ENCODE measurements around the gene NKAIN2.
"Not testable (repeated sequence)": the region's sequence is repeated elsewhere in the genome, so short reads cannot be mapped to it uniquely, and the experiment has no call there.

NKAIN2 gene

DNA sequence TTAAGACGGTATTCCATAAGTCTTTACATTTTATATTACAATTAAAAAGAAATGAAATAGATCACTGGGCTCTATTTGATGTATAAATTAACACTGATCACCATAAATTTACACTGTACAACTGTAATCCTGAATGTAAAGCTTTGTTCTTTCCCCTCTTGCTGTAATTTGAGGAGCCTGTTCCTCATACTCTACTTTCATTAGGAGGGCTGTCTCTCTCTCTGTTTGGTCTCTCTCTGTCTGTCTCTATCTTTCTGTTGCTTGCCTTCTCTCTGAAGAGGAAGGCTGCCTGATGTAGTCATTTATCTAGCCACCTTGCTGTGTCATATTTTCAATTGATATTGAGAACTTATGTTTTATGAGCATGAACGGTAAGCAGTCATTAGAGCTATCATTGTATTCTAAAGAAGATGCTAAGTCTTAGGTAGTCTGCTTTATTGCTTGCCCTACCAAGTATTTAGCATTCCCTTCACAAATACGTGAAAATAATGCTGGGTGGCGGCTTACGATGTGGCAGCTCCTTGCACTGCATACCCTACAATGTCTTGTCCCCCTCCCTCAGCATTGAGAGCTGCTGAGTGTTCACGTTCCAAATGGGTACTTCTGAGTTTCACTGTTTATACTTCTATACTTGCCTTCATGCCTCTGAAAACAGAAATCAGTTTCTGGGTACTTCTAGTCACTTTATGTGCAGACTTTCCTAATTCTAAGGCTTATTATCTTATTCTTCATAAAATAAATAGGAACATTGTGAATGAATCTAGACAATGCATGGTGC lies 205.5 kb downstream of the NKAIN2 start:
- H3K4me3 ChIP-seq (ENCODE audit: low read depth, low read length) = no peak overlapping the region
- TF ChIP-seq, protein P1, sequence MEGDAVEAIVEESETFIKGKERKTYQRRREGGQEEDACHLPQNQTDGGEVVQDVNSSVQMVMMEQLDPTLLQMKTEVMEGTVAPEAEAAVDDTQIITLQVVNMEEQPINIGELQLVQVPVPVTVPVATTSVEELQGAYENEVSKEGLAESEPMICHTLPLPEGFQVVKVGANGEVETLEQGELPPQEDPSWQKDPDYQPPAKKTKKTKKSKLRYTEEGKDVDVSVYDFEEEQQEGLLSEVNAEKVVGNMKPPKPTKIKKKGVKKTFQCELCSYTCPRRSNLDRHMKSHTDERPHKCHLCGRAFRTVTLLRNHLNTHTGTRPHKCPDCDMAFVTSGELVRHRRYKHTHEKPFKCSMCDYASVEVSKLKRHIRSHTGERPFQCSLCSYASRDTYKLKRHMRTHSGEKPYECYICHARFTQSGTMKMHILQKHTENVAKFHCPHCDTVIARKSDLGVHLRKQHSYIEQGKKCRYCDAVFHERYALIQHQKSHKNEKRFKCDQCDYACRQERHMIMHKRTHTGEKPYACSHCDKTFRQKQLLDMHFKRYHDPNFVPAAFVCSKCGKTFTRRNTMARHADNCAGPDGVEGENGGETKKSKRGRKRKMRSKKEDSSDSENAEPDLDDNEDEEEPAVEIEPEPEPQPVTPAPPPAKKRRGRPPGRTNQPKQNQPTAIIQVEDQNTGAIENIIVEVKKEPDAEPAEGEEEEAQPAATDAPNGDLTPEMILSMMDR (IDR thresholded peaks at IDR 0.05; ENCODE audit: low read depth, low read length, missing control alignments) = no peak
- no peak for DNase-seq (ENCODE audit: low read depth)

DNA sequence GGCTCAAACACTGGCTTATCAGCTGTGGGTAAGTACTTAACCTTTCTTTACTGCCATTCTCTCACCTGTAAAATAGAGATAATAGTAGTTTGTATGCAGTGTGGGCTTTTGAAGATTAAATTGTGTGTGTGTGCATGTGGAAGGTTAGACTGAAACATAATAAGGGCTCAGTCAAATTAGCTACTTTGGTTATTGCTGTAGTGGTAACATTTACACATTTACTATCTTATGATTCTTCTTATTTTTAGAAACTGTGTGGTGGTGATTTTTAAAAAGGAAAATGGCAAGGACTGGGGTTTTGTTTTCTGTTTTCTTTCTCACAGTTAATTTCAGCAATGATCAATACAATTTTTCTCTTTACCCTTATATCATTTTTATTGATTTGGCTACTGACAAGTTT lies 206.9 kb downstream of the NKAIN2 start:
- TF ChIP-seq, protein P1 (IDR thresholded peaks at IDR 0.05; ENCODE audit: low read depth, low read length, missing control alignments) = no peak
- no peak overlapping the region for H3K4me3 ChIP-seq (ENCODE audit: low read depth, low read length)

DNA sequence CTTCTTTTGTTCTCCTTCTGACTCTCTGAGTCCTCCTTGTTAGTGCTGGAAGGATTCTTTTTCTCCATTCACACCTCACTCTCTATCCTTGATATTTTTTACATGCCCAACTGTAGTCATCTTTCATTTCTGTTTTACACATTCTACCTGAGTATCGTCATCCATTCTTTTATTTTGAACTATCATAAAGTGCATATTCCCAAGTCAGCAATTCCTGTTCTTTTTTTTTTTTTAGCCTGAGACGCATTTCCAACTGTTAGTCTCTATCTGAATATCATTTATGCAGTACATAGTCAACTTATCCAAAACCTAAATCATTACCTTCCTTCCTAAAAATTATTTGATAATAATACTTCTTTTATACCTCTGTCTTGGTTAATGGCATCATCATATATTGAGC lies 207.5 kb downstream of the NKAIN2 start:
- H3K4me3 ChIP-seq (ENCODE audit: low read depth, low read length) = no peak overlapping the region
- TF ChIP-seq, protein P1 (IDR thresholded peaks at IDR 0.05; ENCODE audit: low read depth, low read length, missing control alignments) = no peak

More for the DNA sequence above, 206.9 kb downstream of the NKAIN2 start:
- no peak for DNase-seq (ENCODE audit: low read depth)

DNA sequence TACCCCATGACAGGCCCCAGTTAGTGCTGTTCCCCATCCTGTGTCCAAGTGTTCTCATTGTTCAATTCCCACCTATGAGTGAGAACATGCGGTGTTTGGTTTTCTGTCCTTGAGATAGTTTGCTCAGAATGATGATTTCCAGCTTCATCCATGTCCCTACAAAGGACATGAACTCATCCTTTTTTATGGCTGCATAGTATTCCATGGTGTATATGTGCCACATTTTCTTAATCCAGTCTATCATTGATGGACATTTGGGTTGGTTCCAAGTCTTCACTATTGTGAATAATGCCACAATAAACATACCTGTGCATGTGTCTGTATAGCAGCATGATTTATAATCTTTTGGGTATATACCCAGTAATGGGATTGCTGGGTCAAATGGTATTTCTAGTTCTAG lies 218.4 kb downstream of the NKAIN2 start:
- DNase-seq (ENCODE audit: low read depth); H3K4me3 ChIP-seq (ENCODE audit: low read depth, low read length): not testable (repeated sequence)

More for the DNA sequence above, 207.5 kb downstream of the NKAIN2 start:
- no peak for DNase-seq (ENCODE audit: low read depth)

DNA sequence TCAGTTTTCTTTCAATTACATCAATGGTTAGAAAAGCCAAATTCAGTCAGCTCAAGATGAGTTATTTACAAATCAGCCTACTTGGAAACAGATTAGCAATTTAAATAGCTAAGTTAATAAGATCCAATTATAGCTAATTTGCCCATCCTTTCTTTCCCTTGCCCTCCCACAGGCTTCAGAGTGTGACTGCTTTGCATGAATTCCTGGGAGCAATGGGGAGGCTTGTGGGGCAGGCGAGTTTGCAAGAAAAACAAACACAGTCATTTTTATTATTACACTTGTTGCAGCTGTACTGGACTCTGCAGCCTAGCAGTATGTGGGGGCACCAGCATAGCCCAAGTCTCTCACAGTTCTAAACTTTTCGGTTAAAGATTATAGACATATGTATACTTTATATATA lies 219.0 kb downstream of the NKAIN2 start:
- TF ChIP-seq, protein P1 (IDR thresholded peaks at IDR 0.05; ENCODE audit: low read depth, low read length, missing control alignments) = no peak
- no peak for DNase-seq (ENCODE audit: low read depth)
- H3K4me3 ChIP-seq (ENCODE audit: low read depth, low read length) = no peak overlapping the region

DNA sequence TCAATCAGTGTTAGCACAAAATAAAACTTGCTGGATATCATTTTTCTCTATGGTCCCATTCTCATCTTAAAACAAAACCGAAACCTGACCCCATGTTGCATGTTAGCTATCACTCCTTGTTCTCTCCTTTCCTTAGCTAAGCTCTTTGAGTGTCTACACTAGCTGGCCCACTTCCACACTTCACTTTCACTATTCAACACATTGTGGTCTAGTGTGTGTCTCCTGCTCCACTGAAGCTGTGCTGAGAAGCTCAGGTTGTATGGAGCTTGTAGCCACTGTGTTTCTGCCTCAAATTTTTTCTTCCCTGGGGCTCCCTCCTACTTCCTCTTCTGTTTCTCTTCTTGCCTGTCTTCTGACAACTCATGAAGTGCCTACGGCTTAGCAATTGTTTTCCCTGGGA lies 223.0 kb downstream of the NKAIN2 start:
- no peak for DNase-seq (ENCODE audit: low read depth)
- TF ChIP-seq, protein P1 (IDR thresholded peaks at IDR 0.05; ENCODE audit: low read depth, low read length, missing control alignments) = no peak
- no peak overlapping the region for H3K4me3 ChIP-seq (ENCODE audit: low read depth, low read length)

DNA sequence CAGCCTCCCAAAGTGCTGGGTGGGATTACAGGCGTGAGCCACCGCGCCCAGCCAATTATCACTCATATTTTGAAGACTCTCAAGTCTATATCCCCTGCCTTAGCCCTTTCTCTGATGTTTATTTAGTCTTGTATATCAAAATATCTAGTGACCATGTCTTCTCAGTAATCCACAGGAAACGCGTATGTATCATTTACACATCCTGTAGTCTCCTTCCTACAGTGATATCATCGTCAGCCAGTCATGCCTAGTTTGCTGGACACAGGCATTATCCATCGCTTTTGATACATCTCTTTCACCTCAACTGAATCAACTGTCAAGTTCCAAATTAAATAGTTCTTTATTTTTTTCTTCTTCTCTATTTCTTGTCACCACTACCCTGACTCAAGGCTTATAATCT lies 223.7 kb downstream of the NKAIN2 start:
- no peak for DNase-seq (ENCODE audit: low read depth)
- H3K4me3 ChIP-seq (ENCODE audit: low read depth, low read length) = no peak overlapping the region
- TF ChIP-seq, protein P1 (IDR thresholded peaks at IDR 0.05; ENCODE audit: low read depth, low read length, missing control alignments) = no peak
